Measurements from ENCODE around the gene SLC35G6.

GRCh38 chr17:7437950-7438614, 43.2 kb upstream of the SLC35G6 start:
- TF ChIP-seq EZH2 (IDR thresholded peaks at IDR 0.05; ENCODE audit: low read length, unreplicated experiment) (no peak), CTCF (conservative IDR thresholded peaks at IDR 0.05; ENCODE audit: low read depth, low read length) (no peak), EZH2phosphoT487 (IDR thresholded peaks at IDR 0.05; ENCODE audit: borderline replicate concordance, low read length) (no peak)
